ENCODE measurements around the gene IMPA2.

IMPA2 gene

GRCh38 chr18:11950824-11951223, 30.5 kb upstream of the IMPA2 start:
- Histone ChIP-seq H3K4me2 (ENCODE audit: low read depth, low read length, poor library complexity, severe bottlenecking) (no peak overlapping the region), H4K20me1 (ENCODE audit: insufficient read depth, low read length, poor library complexity, severe bottlenecking) (no peaks in the 10 kb centered on the region), H3K4me3 (ENCODE audit: low read length, poor library complexity, severe bottlenecking) (no peak overlapping the region), H3K27me3 (ENCODE audit: insufficient read depth, low read length, poor library complexity, severe bottlenecking) (no peaks in the 10 kb centered on the region), H3F3A (ENCODE audit: low read depth) (no peaks in the 10 kb centered on the region), H2AFZ (ENCODE audit: low read length) (no peak overlapping the region), H3K36me3 (ENCODE audit: insufficient read depth, low read length) (no peaks in the 10 kb centered on the region), H3K79me2 (ENCODE audit: insufficient read depth, low read length) (no peaks in the 10 kb centered on the region), H3K9me2 (replicated peaks; ENCODE audit: low read depth, low read length) (no peaks in the 10 kb centered on the region), H3K9ac (ENCODE audit: low read depth, low read length, poor library complexity, severe bottlenecking) (no peak overlapping the region), H3K9me3 (ENCODE audit: insufficient read depth, low read depth, low read length) (no peaks in the 10 kb centered on the region), H3K4me1 (ENCODE audit: insufficient read depth, low read length, poor library complexity, severe bottlenecking) (peaks cover 21% of the 10 kb centered on the region)
- no peak for TF ChIP-seq EZH2phosphoT487 (IDR thresholded peaks at IDR 0.05; ENCODE audit: borderline replicate concordance)
- TF ChIP-seq CTCF (conservative IDR thresholded peaks at IDR 0.05; ENCODE audit: low read length), result no peak

- Histone ChIP-seq H3K4me2 (ENCODE audit: low read depth, low read length, poor library complexity, severe bottlenecking) (no peak overlapping the region), H3K27me3 (ENCODE audit: insufficient read depth, low read length, poor library complexity, severe bottlenecking) (no peaks in the 10 kb centered on the region), H3F3A (ENCODE audit: low read depth) (no peaks in the 10 kb centered on the region), H3K4me1 (ENCODE audit: insufficient read depth, low read length, poor library complexity, severe bottlenecking) (peaks cover 16% of the 10 kb centered on the region), H3K9me2 (replicated peaks; ENCODE audit: low read depth, low read length) (no peaks in the 10 kb centered on the region), H3K36me3 (ENCODE audit: insufficient read depth, low read length) (no peaks in the 10 kb centered on the region), H2AFZ (ENCODE audit: low read length) (no peak overlapping the region), H3K4me3 (ENCODE audit: low read length, poor library complexity, severe bottlenecking) (no peak overlapping the region), H3K9ac (ENCODE audit: low read depth, low read length, poor library complexity, severe bottlenecking) (no peak overlapping the region), H4K20me1 (ENCODE audit: insufficient read depth, low read length, poor library complexity, severe bottlenecking) (no peaks in the 10 kb centered on the region), H3K79me2 (ENCODE audit: insufficient read depth, low read length) (no peaks in the 10 kb centered on the region), H3K9me3 (ENCODE audit: insufficient read depth, low read depth, low read length) (no peaks in the 10 kb centered on the region)
- no peak for TF ChIP-seq CTCF (conservative IDR thresholded peaks at IDR 0.05; ENCODE audit: low read length)
- TF ChIP-seq EZH2phosphoT487 (IDR thresholded peaks at IDR 0.05; ENCODE audit: borderline replicate concordance), result no peak
These were observed 29.9 kb upstream of the IMPA2 start for GRCh38 chr18:11951390-11951851.

- TF ChIP-seq EZH2phosphoT487 (IDR thresholded peaks at IDR 0.05; ENCODE audit: borderline replicate concordance) (no peak), CTCF (conservative IDR thresholded peaks at IDR 0.05; ENCODE audit: low read length) (no peak)
- Histone ChIP-seq H3K9me2 (replicated peaks; ENCODE audit: low read depth, low read length) (no peaks in the 10 kb centered on the region), H3K9ac (ENCODE audit: low read depth, low read length, poor library complexity, severe bottlenecking) (no peak overlapping the region), H3K4me1 (ENCODE audit: insufficient read depth, low read length, poor library complexity, severe bottlenecking) (no peaks in the 10 kb centered on the region), H3K9me3 (ENCODE audit: insufficient read depth, low read depth, low read length) (peaks cover 4% of the 10 kb centered on the region; the same call in 1 of the 2 replicates), H3K79me2 (ENCODE audit: insufficient read depth, low read length) (no peaks in the 10 kb centered on the region), H4K20me1 (ENCODE audit: insufficient read depth, low read length, poor library complexity, severe bottlenecking) (no peaks in the 10 kb centered on the region), H3K36me3 (ENCODE audit: insufficient read depth, low read length) (no peaks in the 10 kb centered on the region), H3K27me3 (ENCODE audit: insufficient read depth, low read length, poor library complexity, severe bottlenecking) (no peaks in the 10 kb centered on the region), H3K4me2 (ENCODE audit: low read depth, low read length, poor library complexity, severe bottlenecking) (no peak overlapping the region), H2AFZ (ENCODE audit: low read length) (no peak overlapping the region), H3K4me3 (ENCODE audit: low read length, poor library complexity, severe bottlenecking) (no peak overlapping the region), H3F3A (ENCODE audit: low read depth) (no peaks in the 10 kb centered on the region)
These were observed 28.2 kb upstream of the IMPA2 start for GRCh38 chr18:11953113-11953512.
